ENCODE data around the gene PRR23B.
"Not testable (repeated sequence)": the region's sequence is repeated elsewhere in the genome, so short reads cannot be mapped to it uniquely, and the experiment has no call there.

The PRR23B gene

DNA sequence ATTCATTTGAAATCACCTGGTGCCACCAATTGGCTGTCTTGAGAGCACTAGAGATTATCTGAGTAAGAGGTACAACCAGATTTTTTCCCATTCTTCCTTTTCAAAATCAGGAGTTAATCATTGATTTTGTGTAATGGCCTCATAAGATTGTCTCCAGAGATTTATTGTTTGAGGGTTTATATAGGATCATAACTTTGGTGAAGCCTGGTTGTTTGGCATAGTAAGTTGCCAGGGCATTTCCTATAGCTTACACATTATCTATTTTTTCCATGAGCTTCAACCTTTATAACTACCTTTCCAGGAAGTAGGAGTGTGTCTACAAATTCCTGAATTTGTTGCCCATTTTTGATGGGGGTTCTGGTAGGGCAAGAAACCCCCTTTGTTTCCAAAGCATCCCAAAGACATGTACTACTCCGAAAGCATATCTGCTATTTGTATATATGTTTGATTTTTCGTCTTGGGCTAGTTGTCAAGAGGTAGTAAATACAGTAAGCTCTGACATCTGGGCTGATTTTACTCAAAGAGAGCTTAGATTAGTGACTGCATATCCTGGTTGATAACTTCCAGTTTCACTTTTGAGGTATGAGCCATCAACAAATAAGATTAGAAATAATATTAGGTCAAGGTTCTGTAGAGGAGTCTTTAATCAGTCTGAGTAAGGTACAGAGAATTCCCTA, 11.7 kb upstream of the PRR23B start:
- Histone ChIP-seq H3K4me3 (no peak overlapping the region), H3K27ac (no peak overlapping the region)
- TF ChIP-seq, protein P1, sequence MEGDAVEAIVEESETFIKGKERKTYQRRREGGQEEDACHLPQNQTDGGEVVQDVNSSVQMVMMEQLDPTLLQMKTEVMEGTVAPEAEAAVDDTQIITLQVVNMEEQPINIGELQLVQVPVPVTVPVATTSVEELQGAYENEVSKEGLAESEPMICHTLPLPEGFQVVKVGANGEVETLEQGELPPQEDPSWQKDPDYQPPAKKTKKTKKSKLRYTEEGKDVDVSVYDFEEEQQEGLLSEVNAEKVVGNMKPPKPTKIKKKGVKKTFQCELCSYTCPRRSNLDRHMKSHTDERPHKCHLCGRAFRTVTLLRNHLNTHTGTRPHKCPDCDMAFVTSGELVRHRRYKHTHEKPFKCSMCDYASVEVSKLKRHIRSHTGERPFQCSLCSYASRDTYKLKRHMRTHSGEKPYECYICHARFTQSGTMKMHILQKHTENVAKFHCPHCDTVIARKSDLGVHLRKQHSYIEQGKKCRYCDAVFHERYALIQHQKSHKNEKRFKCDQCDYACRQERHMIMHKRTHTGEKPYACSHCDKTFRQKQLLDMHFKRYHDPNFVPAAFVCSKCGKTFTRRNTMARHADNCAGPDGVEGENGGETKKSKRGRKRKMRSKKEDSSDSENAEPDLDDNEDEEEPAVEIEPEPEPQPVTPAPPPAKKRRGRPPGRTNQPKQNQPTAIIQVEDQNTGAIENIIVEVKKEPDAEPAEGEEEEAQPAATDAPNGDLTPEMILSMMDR (IDR thresholded peaks at IDR 0.05): no peak
- DNase-seq (ENCODE audit: low spot score): no peak

DNA sequence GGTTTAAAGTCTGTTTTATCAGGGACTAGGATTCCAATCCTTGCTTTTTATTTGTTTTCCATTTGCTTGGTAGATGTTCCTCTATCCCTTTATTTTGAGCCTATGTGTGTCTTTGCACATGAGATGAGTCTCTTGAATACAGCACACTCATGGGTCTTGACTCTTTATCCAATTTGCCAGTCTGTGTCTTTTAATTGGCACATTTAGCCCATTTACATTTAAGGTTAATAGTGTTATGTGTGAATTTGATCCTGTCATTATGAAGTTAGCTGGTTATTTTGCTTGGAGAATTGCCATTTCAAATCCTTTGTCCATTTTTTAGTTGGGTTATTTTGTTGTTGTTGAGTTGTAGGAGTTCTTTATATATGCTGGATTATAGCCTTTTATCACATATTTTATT, 9.8 kb upstream of the PRR23B start:
- not testable (repeated sequence) for H3K27ac ChIP-seq; DNase-seq (ENCODE audit: low spot score); H3K4me3 ChIP-seq

DNA sequence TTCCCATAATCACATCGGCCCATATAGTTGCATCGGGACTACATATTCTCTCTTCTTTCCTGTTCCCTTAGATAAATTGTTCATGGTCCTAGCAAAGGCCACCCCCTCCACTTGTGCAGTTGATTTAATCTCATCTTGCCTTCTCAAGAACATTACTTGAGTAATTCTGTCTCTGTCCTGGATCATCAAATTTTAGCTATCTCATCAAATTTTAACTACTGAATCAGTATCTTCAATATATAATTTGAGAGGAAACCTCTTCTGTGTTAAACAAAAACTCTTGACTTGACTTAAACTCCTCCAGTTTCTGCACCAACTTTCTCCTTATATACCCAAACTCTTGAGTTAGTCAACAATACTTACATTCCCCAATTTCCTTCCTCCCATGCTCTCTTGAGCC, 4.2 kb upstream of the PRR23B start:
- TF ChIP-seq, protein P1 (IDR thresholded peaks at IDR 0.05): no peak
- DNase-seq (ENCODE audit: low spot score): no peak
- Histone ChIP-seq H3K4me3 (no peak overlapping the region), H3K27ac (no peak overlapping the region)

- Histone ChIP-seq H3K27ac (no peak overlapping the region), H3K4me3 (no peak overlapping the region)
- TF ChIP-seq, protein P1 (IDR thresholded peaks at IDR 0.05): no peak
- DNase-seq (ENCODE audit: low spot score): no peak
These were observed 474 bp downstream of the PRR23B start for GRCh38 chr3:139020036-139020867.

DNA sequence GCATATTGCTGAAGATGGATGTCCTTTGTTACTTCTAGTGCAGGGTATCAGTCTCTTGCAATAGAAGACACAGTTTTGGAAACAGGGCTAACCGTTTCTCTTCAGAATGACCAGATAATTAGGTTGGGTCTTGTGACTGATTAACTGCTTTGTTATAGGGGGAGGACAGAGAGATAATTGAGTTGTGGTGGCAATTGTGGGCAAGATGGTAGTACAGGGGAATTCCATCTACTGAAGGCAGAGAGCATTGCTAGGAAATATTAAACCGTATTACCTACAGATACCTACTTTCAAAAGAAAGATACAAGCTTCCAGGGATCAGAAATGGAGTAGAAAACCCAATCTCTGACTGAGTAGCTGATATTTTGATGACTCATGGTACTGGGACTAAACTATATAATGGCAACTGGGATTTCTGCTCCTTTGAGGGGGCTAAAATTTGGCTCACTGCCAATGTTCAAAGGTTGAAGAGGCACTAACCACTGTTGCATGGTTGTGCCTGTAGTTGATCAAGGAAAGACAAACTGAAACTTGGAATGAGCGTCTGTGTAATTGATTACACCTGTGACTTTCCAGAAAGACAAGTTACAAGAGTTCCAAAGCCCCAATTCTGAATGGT, 4.2 kb downstream of the PRR23B start:
- TF ChIP-seq, protein P1 (IDR thresholded peaks at IDR 0.05): no peak
- no peak for DNase-seq (ENCODE audit: low spot score)
- no peak overlapping the region for H3K4me3 ChIP-seq
- H3K27ac ChIP-seq: no peak overlapping the region

DNA sequence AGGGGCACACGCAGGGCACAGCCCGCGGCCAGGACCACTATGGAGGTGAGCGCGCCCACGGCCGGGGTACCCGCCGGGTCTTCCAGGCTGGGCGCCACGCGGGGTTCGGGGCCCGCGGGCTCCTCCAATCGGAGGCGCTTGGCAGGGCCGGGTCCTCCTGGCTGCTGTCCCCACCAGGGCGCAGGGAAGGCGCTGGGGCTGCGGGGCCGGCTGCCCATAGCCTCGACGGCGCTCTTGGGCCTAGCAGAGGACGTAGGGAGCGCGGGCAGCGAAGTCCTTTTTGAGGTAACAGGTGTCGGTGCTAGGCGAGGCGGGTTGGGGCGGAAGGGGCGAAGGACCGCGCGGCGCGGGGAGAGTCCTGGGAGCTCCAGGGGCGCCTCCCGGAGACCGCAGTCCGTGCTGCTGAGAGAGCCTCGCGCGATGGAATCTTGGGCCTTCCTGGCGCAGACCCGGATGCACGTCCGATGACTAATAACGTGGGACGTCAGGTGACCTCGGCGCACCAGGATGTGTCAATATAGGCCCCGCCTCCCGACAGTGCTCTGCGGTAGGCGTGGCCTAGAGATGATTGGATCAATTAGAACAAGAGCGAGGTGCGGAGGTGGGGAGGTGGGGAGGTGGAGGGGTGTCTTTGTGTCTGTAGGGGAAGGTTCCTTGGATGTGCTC, 14.5 kb downstream of the PRR23B start, which contains the start of gene PRR23A:
TSS of gene PRR23A (minus strand) at position 218 of the 666 bp plus-strand sequence. CDS start at position 218, 0 bp downstream.
- H3K27ac ChIP-seq: no peak within 1 kb of the TSS
- H3K4me3 ChIP-seq: no peak within 1 kb of the TSS
- TF ChIP-seq, protein P1 (IDR thresholded peaks at IDR 0.05): no peak
- DNase-seq (ENCODE audit: low spot score): no peak

All from coronary artery (tissue), 2 donors.